H1 (cell line): Measurements from ENCODE around the gene SSR2. TPM values are rescaled to one million over a fixed set of nuclear protein-coding genes. Genes with fewer than 3 reads are reported as not detected.

ENCODE experiments used
- CTCF ChIA-PET: fragments of 300-600 bp; sonication (Branson Sonifier 250); formaldehyde crosslinking; loops from one replicate; lab custom pipeline; 2021; ENCODE audit not compliant: partially characterized antibody; lab: Charles Lee
- POLR2A ChIA-PET: fragments of 300-600 bp; sonication (Branson Sonifier 250); formaldehyde crosslinking; loops from one replicate; lab custom pipeline; 2021; ENCODE audit warnings: inconsistent platforms; ENCODE audit not compliant: partially characterized antibody; lab: Charles Lee
- DNase-seq, 2 experiments: peaks; one replicate each; pipeline versions ENCODE4 v3.0.0 to v3.0.0-alpha.2; 2010 to 2022; ENCODE audit warnings: low spot score in 2 of 2, low read depth in 1 of 2, mixed read lengths in 1 of 2
- FAIRE-seq: peaks from 2 replicates; lab custom pipeline; 2011; peaks lifted over from hg19 to GRCh38; lab: Jason Lieb, UNC
- H2AFZ ChIP-seq: 2 replicates; pipeline ENCODE4 v1.8.1; 2012; ENCODE audit warnings: low read length, inconsistent platforms
- H2AK5ac ChIP-seq: 2 replicates; pipeline ENCODE4 v1.6.1; 2013; ENCODE audit warnings: low read depth, low read length
- H2BK120ac ChIP-seq: replicated peaks from 2 replicates; pipeline ENCODE3; 2013; ENCODE audit warnings: low read depth, low read length, inconsistent platforms
- H2BK12ac ChIP-seq: 2 replicates; pipeline ENCODE4 v1.6.1; 2013; ENCODE audit warnings: low read depth, low read length
- H2BK15ac ChIP-seq: 2 replicates; pipeline ENCODE4 v1.6.1; 2013; ENCODE audit warnings: low read length
- H2BK20ac ChIP-seq: 2 replicates; pipeline ENCODE4 v1.6.1; 2013; ENCODE audit warnings: low read length
- H2BK5ac ChIP-seq: 2 replicates; pipeline ENCODE4 v1.6.1; 2013; ENCODE audit warnings: low read depth, low read length
- H3K14ac ChIP-seq: 2 replicates; pipeline ENCODE4 v1.6.1; 2013; ENCODE audit warnings: inconsistent platforms; ENCODE audit not compliant: insufficient read length
- H3K18ac ChIP-seq: 2 replicates; pipeline ENCODE4 v1.6.1; 2013; ENCODE audit warnings: low read length; ENCODE audit errors: extremely low read depth
- H3K23ac ChIP-seq: 2 replicates; pipeline ENCODE4 v1.6.1; 2013; ENCODE audit warnings: inconsistent platforms; ENCODE audit not compliant: insufficient read length
- H3K23me2 ChIP-seq: 2 replicates; pipeline ENCODE4 v1.6.1; 2013; ENCODE audit warnings: low read depth, low read length
- H3K27ac ChIP-seq: 2 replicates; pipeline ENCODE4 v1.6.1; 2011; ENCODE audit warnings: low read depth, low read length, inconsistent platforms
- H3K27me3 ChIP-seq, 4 experiments: replicated peaks in 1 of 4; 1 replicate in 1 of 4; 2 replicates in 3 of 4; pipeline versions ENCODE4 v1.6.1 to v1.8.1; 2011 to 2013; ENCODE audit warnings: low read length in 3 of 4, mild to moderate bottlenecking in 3 of 4, inconsistent platforms in 2 of 4, mixed read lengths in 2 of 4, moderate library complexity in 1 of 4; ENCODE audit not compliant: control insufficient read depth in 3 of 4, insufficient read depth in 3 of 4; ENCODE audit errors: extremely low read depth in 1 of 4
- H3K36me3 ChIP-seq, 4 experiments: 2 replicates each; pipeline versions ENCODE4 v1.6.1 to v1.8.1; 2011 to 2013; ENCODE audit warnings: mild to moderate bottlenecking in 4 of 4, low read length in 3 of 4, moderate library complexity in 2 of 4, control low read depth in 1 of 4, inconsistent platforms in 1 of 4; ENCODE audit not compliant: insufficient read depth in 4 of 4, control insufficient read depth in 2 of 4
- H3K4ac ChIP-seq: replicated peaks from 2 replicates; pipeline ENCODE3; 2013; ENCODE audit warnings: low read length, low read depth, mixed read lengths, inconsistent platforms; ENCODE audit not compliant: insufficient read length
- H3K4me1 ChIP-seq, 4 experiments: replicated peaks in 1 of 4; 1 replicate in 1 of 4; 2 replicates in 3 of 4; pipeline versions ENCODE4 v1.6.1 to v1.8.1; 2011 to 2013; ENCODE audit warnings: low read length in 3 of 4, inconsistent platforms in 2 of 4, mixed read lengths in 1 of 4; ENCODE audit not compliant: insufficient read depth in 4 of 4, control insufficient read depth in 3 of 4
- H3K4me2 ChIP-seq, 2 experiments: 2 replicates each; pipeline versions ENCODE4 v1.6.1 to v1.8.1; 2011 to 2013; ENCODE audit warnings: low read depth in 2 of 2, low read length in 2 of 2, control low read depth in 1 of 2, inconsistent platforms in 1 of 2, mild to moderate bottlenecking in 1 of 2; ENCODE audit not compliant: insufficient read depth in 1 of 2
- H3K4me3 ChIP-seq, 4 experiments: fragments of 200-600, 300-600 bp in 1 of 4; sonication (generic), shearing (Covaris generic), sonication (Bioruptor Twin) in 1 of 4; 2 replicates each; pipeline versions ENCODE4 v1.5.1 to v1.8.1; 2011 to 2016; ENCODE audit warnings: low read length in 4 of 4, low read depth in 3 of 4, control low read depth in 2 of 4, inconsistent platforms in 2 of 4, mild to moderate bottlenecking in 2 of 4, mixed read lengths in 1 of 4, moderate library complexity in 1 of 4; ENCODE audit not compliant: insufficient read depth in 2 of 4; ENCODE audit errors: extremely low read depth in 1 of 4
- H3K56ac ChIP-seq: replicated peaks from 2 replicates; pipeline ENCODE3; 2013; ENCODE audit warnings: low read depth, mild to moderate bottlenecking, mixed read lengths, low read length, inconsistent platforms; ENCODE audit not compliant: insufficient read length
- H3K79me1 ChIP-seq: 2 replicates; pipeline ENCODE4 v1.6.1; 2013; ENCODE audit warnings: low read depth, low read length, control low read depth
- H3K79me2 ChIP-seq, 2 experiments: 2 replicates each; pipeline versions ENCODE4 v1.6.1 to v1.8.1; 2012 to 2013; ENCODE audit warnings: low read length in 2 of 2, mild to moderate bottlenecking in 2 of 2, inconsistent platforms in 1 of 2; ENCODE audit not compliant: insufficient read depth in 2 of 2, control insufficient read depth in 1 of 2
- H3K9ac ChIP-seq, 4 experiments: replicated peaks in 1 of 4; 1 replicate in 1 of 4; 2 replicates in 3 of 4; pipeline versions ENCODE4 v1.6.1 to v1.8.1; 2011 to 2013; ENCODE audit warnings: low read depth in 3 of 4, low read length in 3 of 4, control low read depth in 2 of 4, mild to moderate bottlenecking in 2 of 4, moderate library complexity in 2 of 4, inconsistent platforms in 1 of 4; ENCODE audit errors: extremely low read depth in 1 of 4
- H3K9me3 ChIP-seq, 2 experiments: 2 replicates each; pipeline versions ENCODE4 v1.6.1 to v1.8.1; 2012 to 2013; ENCODE audit warnings: mild to moderate bottlenecking in 2 of 2, moderate library complexity in 2 of 2, control low read depth in 1 of 2, inconsistent platforms in 1 of 2, low read depth in 1 of 2, low read length in 1 of 2, mixed read lengths in 1 of 2; ENCODE audit not compliant: insufficient read depth in 2 of 2
- H4K20me1 ChIP-seq, 2 experiments: replicated peaks in 1 of 2; 2 replicates each; pipeline versions ENCODE3 to v1.8.1; 2011 to 2013; ENCODE audit warnings: inconsistent platforms in 2 of 2, low read length in 2 of 2, mild to moderate bottlenecking in 1 of 2; ENCODE audit not compliant: insufficient read depth in 2 of 2, control insufficient read depth in 1 of 2
- H4K5ac ChIP-seq: 2 replicates; pipeline ENCODE4 v1.6.1; 2013; ENCODE audit warnings: low read length, low read depth, mixed read lengths, inconsistent platforms; ENCODE audit not compliant: insufficient read length
- H4K8ac ChIP-seq: 2 replicates; pipeline ENCODE4 v1.8.0; 2013; ENCODE audit warnings: mild to moderate bottlenecking, moderate library complexity, low read length, inconsistent platforms; ENCODE audit not compliant: insufficient read depth; ENCODE audit errors: extremely low read depth
- H4K91ac ChIP-seq: replicated peaks from 2 replicates; pipeline ENCODE3; 2013; ENCODE audit warnings: low read length, mixed read lengths, inconsistent platforms; ENCODE audit not compliant: insufficient read length
- CEBPB ChIP-seq: IDR thresholded peaks from 2 replicates; pipeline ENCODE4 v1.6.1; 2012; ENCODE audit warnings: low read depth, low read length
- JUN ChIP-seq: IDR thresholded peaks from 2 replicates; pipeline ENCODE4 v1.6.1; 2011; ENCODE audit warnings: low read depth, mild to moderate bottlenecking, improper control_type of control experiment, low read length
- RAD21 ChIP-seq, 2 experiments: IDR thresholded peaks in 1 of 2; conservative IDR thresholded peaks in 1 of 2; 2 replicates each; pipeline ENCODE4 v1.6.1; 2011; ENCODE audit warnings: low read depth in 2 of 2, low read length in 2 of 2, improper control_type of control experiment in 1 of 2, inconsistent platforms in 1 of 2, mild to moderate bottlenecking in 1 of 2, moderate library complexity in 1 of 2
- TAF7 ChIP-seq: optimal IDR thresholded peaks from 2 replicates; pipeline ENCODE3; 2011; ENCODE audit warnings: low read depth, mild to moderate bottlenecking, inconsistent platforms, low read length, moderate library complexity, borderline replicate concordance
- ZNF274 ChIP-seq: IDR thresholded peaks from 2 replicates; pipeline ENCODE4 v1.7.0; 2012; ENCODE audit warnings: low read length, borderline replicate concordance; ENCODE audit errors: extremely low read depth
- WGBS, 2 experiments: shearing (Covaris generic) in 1 of 2; methylation state at CpG; one replicate each; pipeline versions ENCODE4 v1.1.6 to v1.1.7; 2013 to 2015; ENCODE audit warnings: low lambda C conversion rate in 2 of 2, mixed read lengths in 2 of 2, inconsistent platforms in 1 of 2, low coverage in 1 of 2, missing lambda C conversion rate in 1 of 2; ENCODE audit not compliant: insufficient replicate concordance in 2 of 2, insufficient coverage in 1 of 2, insufficient read length in 1 of 2; ENCODE audit errors: extremely low coverage in 1 of 2, missing lambda C conversion rate in 1 of 2; 5-methylcytosine and 5-hydroxymethylcytosine counted together
- polyA plus RNA-seq, 7 experiments: library from polyadenylated mRNA; depleted of rRNA in 3 of 7; stranded (reverse) in 5 of 7; unstranded in 2 of 7; fragments of >200 nt in 5 of 7; fragments of 200-250 nt in 2 of 7; gene quantifications; 1 replicate in 5 of 7; 2 replicates in 1 of 7; 4 replicates in 1 of 7; pipeline versions ENCODE4 v1.2.1 to v1.2.3, GENCODE V29; 2011 to 2013; ENCODE audit warnings: missing spikeins in 2 of 7, mixed read lengths in 2 of 7
- total RNA-seq: library from RNA; stranded (reverse); fragmentation: NEBNext Ultra II Directional; extraction: Animal tissue kit (Norgen Biotek cat#: 25700); gene quantifications from 2 replicates; pipeline ENCODE4 v1.2.1, GENCODE V29; 2021
- TF ChIP-seq, protein P1 (sequence below), 3 experiments: IDR thresholded peaks; 1 replicate in 2 of 3; 2 replicates in 1 of 3; pipeline versions ENCODE4 v1.5.1 to v1.6.1; 2011; ENCODE audit warnings: low read length in 3 of 3, mild to moderate bottlenecking in 3 of 3, inconsistent platforms in 2 of 3, low read depth in 1 of 3, moderate library complexity in 1 of 3; ENCODE audit not compliant: insufficient read depth in 1 of 3; ENCODE audit errors: control extremely low read depth in 1 of 3
- TF ChIP-seq, protein P2 (sequence below): IDR thresholded peaks from 2 replicates; pipeline ENCODE4 v1.6.1; 2012; ENCODE audit warnings: inconsistent platforms

The SSR2 gene
- total and polyA plus RNA-seq, 2 of the 8 experiments (the other 6 are each of a cell fraction or from before 2014, with no cell fraction given) = 190 to 648 TPM

DNA sequence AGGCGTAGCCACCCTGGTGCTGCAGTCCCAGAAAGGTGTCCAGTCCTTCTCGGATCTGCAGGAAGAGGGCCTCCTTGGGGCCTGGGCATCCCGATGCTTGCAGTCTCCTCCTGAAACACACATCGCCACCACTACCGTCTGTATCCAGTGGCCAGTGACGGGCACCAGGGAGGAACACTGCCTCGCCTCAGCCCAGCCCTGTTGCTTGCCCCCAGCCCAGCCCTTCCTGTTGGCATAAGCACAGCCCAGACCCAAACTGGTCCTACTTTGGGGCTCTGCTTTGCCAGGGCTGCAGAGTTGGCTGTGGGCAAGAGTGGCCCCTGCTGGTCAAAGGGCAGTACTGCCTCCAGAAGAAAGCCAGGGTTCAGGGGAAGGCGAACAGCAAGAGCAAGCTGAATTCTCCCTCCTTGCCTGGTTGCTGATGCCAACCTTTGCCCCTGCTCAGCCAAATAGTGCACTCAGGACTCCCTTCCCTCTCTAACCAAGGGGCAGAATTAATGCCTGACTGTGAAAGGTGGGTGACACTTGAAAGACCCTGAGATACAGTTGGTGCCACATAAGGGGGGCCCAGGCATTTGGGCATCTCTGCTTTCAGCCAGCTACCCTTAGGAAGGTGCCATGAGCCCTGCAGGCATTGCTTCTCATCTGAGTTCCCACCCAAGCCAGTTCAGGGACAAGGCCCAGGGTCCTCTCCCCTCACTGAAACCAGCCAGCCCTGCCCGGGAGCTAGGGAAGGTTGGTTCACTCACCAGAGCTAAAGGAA, 31.3 kb downstream of the SSR2 start:
- H3K9ac ChIP-seq = no peak overlapping the region
- no peaks in the 10 kb centered on the region for H3K23me2 ChIP-seq
- H2BK20ac ChIP-seq = no peak overlapping the region
- H2BK5ac ChIP-seq = peak overlapping the region; percentile 31; the same call in 1 of the 2 replicates
- POLR2A ChIA-PET = interaction anchor here (0.6 to 19.2 kb wide), 7 partner anchors 8 to 90 kb away, joined by 3 to 282 read pairs (median 4); partner anchors contain the start of genes ARHGEF2 and KHDC4
- CTCF ChIA-PET = interaction anchor here (0.6 to 5.4 kb wide), 42 partner anchors 9 to 248 kb away, joined by 3 to 126 read pairs (median 5); partner anchors contain the start of genes ARHGEF2, RAB25 and SSR2
- H4K5ac ChIP-seq = peak overlapping the region; percentile 18
- no peaks in the 10 kb centered on the region for H3K79me2 ChIP-seq
- no peak overlapping the region for H3K4ac ChIP-seq
- 0 out of 2 replicates have a peak overlapping the region, but pooled peaks have one; percentile 58 for H4K8ac ChIP-seq
- no peak overlapping the region for H3K56ac ChIP-seq
- H3K27me3 ChIP-seq = no peaks in the 10 kb centered on the region
- H3K14ac ChIP-seq = no peak overlapping the region
- H3K4me2 ChIP-seq = peak overlapping the region in 1 of 2 experiments; percentile 32; a peak in 2 of 4 replicates
- peak overlapping the region; percentile 6; the same call in 1 of the 2 replicates for H2BK15ac ChIP-seq
- no peaks in the 10 kb centered on the region for H3K36me3 ChIP-seq
- FAIRE-seq (peak; percentile 24), DNase-seq (peak in 1 of 2 experiments; percentile 91)
- H3K79me1 ChIP-seq = no peaks in the 10 kb centered on the region
- no peak overlapping the region for H2AK5ac ChIP-seq
- no peaks in the 10 kb centered on the region for H4K20me1 ChIP-seq
- no peak overlapping the region; a peak in 1 of 8 replicates for H3K4me3 ChIP-seq
- H3K23ac ChIP-seq = no peak overlapping the region
- no peak overlapping the region; the same call in 1 of the 2 replicates for H3K27ac ChIP-seq
- no peak overlapping the region for H3K18ac ChIP-seq
- WGBS, 2 experiments = 57% methylated on average over 9 of the region's 9 CpGs; no CpG with 5 or more reads in 1 of the 2 experiments
- peak overlapping the region; percentile 82 for H4K91ac ChIP-seq
- H2BK12ac ChIP-seq = no peak overlapping the region
- H3K4me1 ChIP-seq = peaks cover 0 to 10% (median 5%) of the 10 kb centered on the region in 4 experiments; a peak in 5 of 7 replicates
- H3K9me3 ChIP-seq = no peaks in the 10 kb centered on the region
- no peak overlapping the region; the same call in 1 of the 2 replicates for H2AFZ ChIP-seq
- H2BK120ac ChIP-seq = no peak overlapping the region
- TF ChIP-seq, protein P1, sequence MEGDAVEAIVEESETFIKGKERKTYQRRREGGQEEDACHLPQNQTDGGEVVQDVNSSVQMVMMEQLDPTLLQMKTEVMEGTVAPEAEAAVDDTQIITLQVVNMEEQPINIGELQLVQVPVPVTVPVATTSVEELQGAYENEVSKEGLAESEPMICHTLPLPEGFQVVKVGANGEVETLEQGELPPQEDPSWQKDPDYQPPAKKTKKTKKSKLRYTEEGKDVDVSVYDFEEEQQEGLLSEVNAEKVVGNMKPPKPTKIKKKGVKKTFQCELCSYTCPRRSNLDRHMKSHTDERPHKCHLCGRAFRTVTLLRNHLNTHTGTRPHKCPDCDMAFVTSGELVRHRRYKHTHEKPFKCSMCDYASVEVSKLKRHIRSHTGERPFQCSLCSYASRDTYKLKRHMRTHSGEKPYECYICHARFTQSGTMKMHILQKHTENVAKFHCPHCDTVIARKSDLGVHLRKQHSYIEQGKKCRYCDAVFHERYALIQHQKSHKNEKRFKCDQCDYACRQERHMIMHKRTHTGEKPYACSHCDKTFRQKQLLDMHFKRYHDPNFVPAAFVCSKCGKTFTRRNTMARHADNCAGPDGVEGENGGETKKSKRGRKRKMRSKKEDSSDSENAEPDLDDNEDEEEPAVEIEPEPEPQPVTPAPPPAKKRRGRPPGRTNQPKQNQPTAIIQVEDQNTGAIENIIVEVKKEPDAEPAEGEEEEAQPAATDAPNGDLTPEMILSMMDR (IDR thresholded peaks at IDR 0.05; ENCODE audit: control extremely low read depth in 1 of 3, insufficient read depth in 1 of 3, low read depth in 1 of 3, low read length in 3 of 3) = peak; percentile 94 to 98 (median 98)
- TF ChIP-seq, protein P2, sequence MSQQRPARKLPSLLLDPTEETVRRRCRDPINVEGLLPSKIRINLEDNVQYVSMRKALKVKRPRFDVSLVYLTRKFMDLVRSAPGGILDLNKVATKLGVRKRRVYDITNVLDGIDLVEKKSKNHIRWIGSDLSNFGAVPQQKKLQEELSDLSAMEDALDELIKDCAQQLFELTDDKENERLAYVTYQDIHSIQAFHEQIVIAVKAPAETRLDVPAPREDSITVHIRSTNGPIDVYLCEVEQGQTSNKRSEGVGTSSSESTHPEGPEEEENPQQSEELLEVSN = no peak
- TF ChIP-seq ZNF274 (no peak), CEBPB (no peak), JUN (no peak), TAF7 (no peak), RAD21 (IDR thresholded peaks at IDR 0.05 in 1 of 2, conservative IDR thresholded peaks at IDR 0.05 in 1 of 2; ENCODE audit: low read depth in 2 of 2, low read length in 2 of 2) (peak; percentile 97 to 98)
